ENCODE measurements around the gene PGA5.

PGA5 gene

GRCh38 chr11:61297746-61298145 lies 56.8 kb downstream of the PGA5 start:
- DNase-seq = peak; percentile 95

DNA sequence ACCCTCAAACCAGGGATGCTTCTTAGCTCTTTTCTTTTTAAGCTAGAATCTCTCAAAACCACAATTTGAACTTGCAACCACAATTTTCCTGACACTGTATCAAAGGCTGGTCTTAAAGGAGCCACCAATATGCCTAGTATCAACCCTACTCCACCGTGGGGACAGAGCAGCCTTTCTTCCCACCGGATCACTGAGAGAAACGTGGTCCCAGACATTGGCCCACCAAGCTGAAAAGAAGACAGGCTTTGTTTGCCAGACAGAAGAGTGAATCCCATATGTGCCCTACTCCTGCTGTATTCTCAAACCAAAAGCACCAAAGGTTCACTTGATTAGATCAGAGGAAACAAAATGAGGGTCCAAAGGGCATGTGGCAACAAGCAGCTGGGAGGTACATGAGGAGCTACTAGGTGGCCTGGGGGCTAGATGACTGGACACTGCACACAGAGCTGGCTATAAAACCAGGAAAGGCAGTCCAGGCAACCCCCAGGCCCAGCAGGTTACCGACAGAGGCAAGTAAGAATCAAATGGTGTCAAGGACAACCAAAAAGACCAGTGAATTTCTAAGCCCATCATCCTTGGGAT lies 57.8 kb downstream of the PGA5 start:
- no peak for DNase-seq
